ENCODE measurements around the gene POLR3E.
"Not testable (repeated sequence)": the region's sequence is repeated elsewhere in the genome, so short reads cannot be mapped to it uniquely, and the experiment has no call there.

POLR3E gene

DNA sequence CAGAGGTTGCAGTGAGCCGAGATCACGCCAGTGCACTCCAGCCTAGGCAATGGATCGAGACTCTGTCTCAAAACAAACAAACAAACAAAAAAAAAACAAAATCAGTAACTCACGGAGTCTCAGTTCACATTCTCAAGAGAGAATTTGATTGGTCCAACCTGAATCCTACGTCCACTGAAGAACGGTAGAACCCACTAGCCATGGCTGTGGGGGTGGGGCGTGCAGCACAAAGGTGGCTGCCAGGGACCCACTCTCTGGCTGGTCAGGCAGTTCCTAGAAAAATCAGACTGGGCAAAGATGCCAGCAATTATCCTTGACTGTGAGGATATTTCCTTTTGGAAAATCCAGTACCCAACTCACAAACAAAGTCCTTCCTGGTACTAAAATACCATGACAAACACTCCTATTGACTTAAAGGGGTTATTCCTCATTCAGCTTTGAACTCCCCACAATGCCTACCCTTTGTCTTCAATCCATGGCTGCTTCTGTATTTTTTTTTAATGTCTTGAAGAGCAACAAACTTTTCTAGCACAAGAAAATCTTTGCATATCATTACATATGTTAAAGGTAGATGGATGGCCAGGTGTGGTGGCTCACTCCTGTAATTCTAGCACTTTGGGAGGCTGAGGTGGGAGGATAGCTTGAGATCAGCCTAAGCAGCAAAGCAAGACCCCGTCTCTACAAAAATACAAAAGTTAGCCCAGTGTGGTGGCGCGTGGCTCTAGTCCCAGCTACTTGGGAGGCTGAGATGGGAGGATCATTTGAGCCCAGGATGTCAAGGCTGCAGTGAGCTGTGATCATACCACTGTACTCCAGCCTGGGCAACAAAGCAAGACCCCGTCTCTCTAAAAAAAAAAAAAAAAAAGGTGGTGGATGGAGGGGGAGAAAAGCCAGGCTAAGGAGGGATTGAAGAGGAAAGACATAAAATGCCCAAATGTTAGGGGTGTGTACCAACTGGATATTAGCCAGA is 3.8 kb upstream of the POLR3E start:
- DNase-seq: no peak
- TF ChIP-seq, protein P1, sequence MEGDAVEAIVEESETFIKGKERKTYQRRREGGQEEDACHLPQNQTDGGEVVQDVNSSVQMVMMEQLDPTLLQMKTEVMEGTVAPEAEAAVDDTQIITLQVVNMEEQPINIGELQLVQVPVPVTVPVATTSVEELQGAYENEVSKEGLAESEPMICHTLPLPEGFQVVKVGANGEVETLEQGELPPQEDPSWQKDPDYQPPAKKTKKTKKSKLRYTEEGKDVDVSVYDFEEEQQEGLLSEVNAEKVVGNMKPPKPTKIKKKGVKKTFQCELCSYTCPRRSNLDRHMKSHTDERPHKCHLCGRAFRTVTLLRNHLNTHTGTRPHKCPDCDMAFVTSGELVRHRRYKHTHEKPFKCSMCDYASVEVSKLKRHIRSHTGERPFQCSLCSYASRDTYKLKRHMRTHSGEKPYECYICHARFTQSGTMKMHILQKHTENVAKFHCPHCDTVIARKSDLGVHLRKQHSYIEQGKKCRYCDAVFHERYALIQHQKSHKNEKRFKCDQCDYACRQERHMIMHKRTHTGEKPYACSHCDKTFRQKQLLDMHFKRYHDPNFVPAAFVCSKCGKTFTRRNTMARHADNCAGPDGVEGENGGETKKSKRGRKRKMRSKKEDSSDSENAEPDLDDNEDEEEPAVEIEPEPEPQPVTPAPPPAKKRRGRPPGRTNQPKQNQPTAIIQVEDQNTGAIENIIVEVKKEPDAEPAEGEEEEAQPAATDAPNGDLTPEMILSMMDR (IDR thresholded peaks at IDR 0.05; ENCODE audit: low read depth, low read length): no peak
- H3K36me3 ChIP-seq: peaks cover 12% of the 10 kb centered on the region
- H3K27me3 ChIP-seq (ENCODE audit: insufficient read depth, low read depth, severe bottlenecking): no peaks in the 10 kb centered on the region
- no peak overlapping the region for H3K4me3 ChIP-seq (ENCODE audit: low read depth, low read length)
- no peaks in the 10 kb centered on the region for H3K9me3 ChIP-seq (ENCODE audit: severe bottlenecking)
- H3K27ac ChIP-seq: no peak overlapping the region

DNA sequence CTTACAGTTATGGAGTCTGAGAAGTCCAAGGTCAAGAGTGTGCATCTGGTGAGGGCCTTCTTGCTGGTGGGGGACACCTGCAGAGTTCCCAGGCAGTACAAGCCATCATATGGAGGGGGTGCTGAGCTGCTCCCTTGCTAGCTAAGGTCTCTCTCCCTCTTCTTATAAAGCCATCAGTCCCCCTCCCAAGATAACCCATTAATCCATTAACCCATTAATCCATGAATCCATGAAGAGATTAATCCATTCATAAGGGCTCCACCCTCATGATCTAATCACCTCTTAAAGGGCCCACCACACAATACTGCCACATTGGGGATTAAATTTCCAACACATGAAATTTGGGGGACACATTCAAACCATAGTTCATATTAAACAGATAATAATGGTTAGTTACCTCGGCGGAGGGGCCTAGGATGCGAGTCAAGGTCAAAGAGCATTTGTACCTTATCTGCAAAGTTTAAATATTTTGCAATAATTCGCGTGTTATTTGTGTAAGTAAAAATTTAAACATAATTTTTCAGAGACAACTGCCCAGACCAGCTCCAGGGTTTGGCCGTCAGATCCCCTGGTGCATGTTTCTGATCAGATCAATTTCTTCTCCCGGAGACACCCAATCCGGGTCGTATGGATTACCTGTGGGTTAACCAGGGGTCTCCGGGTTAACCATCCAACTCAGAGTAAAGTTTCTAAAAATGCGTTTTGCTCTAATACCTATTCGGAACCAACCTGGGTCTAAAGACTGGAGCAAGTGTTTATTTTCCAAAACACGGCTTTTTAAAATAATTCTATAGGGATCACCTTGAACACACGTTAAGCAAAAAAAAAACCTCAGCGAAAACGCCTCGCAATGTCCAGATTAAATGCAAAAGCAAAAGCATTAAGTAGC is 740 bp upstream of the POLR3E start:
- Histone ChIP-seq H3K27ac (peak overlapping the region; percentile 64), H3K27me3 (ENCODE audit: insufficient read depth, low read depth, severe bottlenecking) (no peaks in the 10 kb centered on the region), H3K9me3 (ENCODE audit: severe bottlenecking) (no peaks in the 10 kb centered on the region), H3K36me3 (peaks cover 29% of the 10 kb centered on the region), H3K4me3 (ENCODE audit: low read depth, low read length) (peak overlapping the region; percentile 98)
- no peak for DNase-seq
- TF ChIP-seq, protein P1 (IDR thresholded peaks at IDR 0.05; ENCODE audit: low read depth, low read length): no peak

DNA sequence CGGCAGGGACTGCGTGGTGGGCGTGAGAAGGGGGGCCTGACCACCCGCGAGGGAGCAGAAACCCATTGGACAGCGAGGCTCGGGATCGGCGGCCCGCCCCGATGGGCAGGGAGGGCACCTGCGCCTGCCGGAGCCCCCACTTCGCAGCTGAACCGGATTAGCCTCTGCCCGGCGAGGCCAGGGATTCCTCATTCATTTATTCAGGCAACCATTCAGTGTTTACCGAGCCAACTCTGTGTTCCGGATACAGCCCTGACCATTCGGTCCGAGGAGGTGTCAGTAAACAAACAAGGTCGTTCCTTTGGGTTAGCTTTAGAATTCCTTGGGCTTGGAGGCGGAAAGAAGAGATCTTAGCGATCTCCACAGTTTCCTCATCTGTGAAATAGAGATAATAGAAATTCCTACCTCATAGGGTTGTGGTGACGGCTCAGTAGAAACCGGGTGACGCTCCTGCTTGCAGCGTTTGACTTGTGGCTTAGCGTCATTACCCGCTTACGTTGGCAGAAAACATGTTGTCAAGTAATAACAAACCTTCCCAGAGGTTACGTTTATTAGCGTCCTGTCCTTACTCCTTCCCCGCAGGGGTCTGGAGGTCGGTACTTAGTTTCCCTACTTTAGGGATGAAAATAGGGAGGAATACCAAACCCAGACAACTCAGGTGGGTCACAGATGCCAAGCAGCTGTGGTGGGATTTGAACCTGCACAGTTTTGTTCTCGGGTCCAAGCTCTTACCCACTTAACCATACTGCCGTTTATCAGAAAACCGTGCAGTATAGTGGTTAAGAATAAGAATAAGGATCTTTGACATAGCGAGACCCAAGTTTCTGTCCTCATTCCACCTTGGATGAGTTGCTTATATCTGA is 893 bp downstream of the POLR3E start:
- peak; percentile 73 for DNase-seq

DNA sequence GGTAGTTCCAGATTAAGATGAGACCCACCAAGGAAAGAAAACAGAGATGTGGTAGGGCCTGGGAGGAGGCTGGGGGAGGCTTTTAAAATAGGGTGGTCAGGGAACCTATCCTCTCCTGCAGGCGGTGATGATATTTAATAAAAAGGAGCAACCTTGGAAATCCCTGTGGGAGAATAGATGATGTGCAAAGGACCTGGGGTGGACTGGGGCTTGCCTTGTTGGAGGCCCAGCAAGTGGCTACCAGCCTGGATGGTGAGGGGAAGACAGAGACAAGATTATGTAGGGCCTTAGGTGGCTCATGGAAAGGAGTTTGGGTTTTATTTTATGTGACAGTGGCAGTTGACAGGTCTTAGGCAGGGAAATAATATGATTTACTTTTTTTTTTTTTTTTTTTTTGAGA is 1.8 kb downstream of the POLR3E start:
- peaks cover 46% of the 10 kb centered on the region for H3K36me3 ChIP-seq
- DNase-seq: no peak
- no peak overlapping the region for H3K4me3 ChIP-seq (ENCODE audit: low read depth, low read length)
- no peak overlapping the region for H3K27ac ChIP-seq
- H3K9me3 ChIP-seq (ENCODE audit: severe bottlenecking): no peaks in the 10 kb centered on the region
- no peaks in the 10 kb centered on the region for H3K27me3 ChIP-seq (ENCODE audit: insufficient read depth, low read depth, severe bottlenecking)
- TF ChIP-seq, protein P1 (IDR thresholded peaks at IDR 0.05; ENCODE audit: low read depth, low read length): no peak

More for the DNA sequence above, 893 bp downstream of the POLR3E start:
- Histone ChIP-seq H3K36me3 (peaks cover 39% of the 10 kb centered on the region), H3K27me3 (ENCODE audit: insufficient read depth, low read depth, severe bottlenecking) (no peaks in the 10 kb centered on the region), H3K9me3 (ENCODE audit: severe bottlenecking) (no peaks in the 10 kb centered on the region), H3K27ac (peak overlapping the region; percentile 90), H3K4me3 (ENCODE audit: low read depth, low read length) (peak overlapping the region; percentile 98)
- TF ChIP-seq, protein P1 (IDR thresholded peaks at IDR 0.05; ENCODE audit: low read depth, low read length): no peak

DNA sequence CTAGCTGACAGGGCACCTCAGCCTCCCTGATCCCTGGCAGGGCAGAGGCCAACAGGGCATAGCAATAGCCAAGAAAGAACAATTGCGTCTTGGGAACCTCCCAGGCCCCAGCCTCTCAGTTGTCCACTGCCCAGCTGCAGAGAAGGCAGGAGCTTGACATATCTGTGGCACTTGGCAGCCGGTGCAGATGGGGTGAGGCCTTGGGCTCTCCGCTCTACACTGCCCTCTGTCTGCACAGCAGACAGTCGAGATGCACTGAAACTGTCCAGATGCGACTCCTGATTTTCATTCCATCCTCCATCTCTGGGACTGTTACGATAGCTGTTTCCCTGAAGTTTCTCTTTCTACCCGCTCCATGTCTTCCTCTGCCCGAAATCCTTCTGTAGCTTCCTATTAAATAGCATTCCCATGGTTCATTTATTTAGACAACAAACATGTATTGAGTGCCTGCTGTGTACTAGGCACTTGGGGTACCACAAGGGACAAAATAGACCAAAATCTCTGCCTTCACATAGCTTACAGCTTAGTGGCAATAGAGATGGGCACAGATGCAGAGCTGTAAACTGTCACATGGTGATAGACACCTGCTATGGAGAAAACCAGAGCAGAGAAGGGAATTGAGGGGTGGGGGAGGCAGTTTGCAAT is 3.3 kb downstream of the POLR3E start:
- TF ChIP-seq, protein P1 (IDR thresholded peaks at IDR 0.05; ENCODE audit: low read depth, low read length): peak; percentile 87
- peak; percentile 66 for DNase-seq
- no peak overlapping the region for H3K27ac ChIP-seq
- H3K4me3 ChIP-seq (ENCODE audit: low read depth, low read length): no peak overlapping the region
- no peaks in the 10 kb centered on the region for H3K27me3 ChIP-seq (ENCODE audit: insufficient read depth, low read depth, severe bottlenecking)
- H3K36me3 ChIP-seq: peaks cover 61% of the 10 kb centered on the region
- H3K9me3 ChIP-seq (ENCODE audit: severe bottlenecking): no peaks in the 10 kb centered on the region

DNA sequence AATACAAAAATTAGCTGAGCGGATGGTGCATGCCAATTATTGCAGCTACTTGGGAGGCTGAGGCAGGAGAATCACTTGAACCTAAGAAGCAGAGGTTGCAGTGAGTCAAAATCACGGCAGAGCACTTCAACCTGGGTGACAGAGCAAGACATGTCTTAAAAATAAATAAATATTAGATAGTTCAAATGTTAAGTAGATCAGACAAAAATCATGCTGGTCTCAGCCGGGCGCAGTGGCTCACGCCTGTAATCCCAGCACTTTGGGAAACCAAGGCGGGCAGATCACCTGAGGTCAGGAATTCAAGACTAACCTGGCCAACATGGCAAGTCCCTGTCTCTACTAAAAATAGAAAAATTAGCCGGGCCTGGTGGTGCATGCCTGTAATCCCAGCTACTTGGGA is 4.2 kb downstream of the POLR3E start:
- not testable (repeated sequence) for H3K27ac ChIP-seq; H3K27me3 ChIP-seq (ENCODE audit: insufficient read depth, low read depth, severe bottlenecking); H3K4me3 ChIP-seq (ENCODE audit: low read depth, low read length); H3K9me3 ChIP-seq (ENCODE audit: severe bottlenecking); DNase-seq
- H3K36me3 ChIP-seq: peaks cover 70% of the 10 kb centered on the region

Measured in WERI-Rb-1 (cell line).